HEK293 (cell line): ENCODE data around the gene COL4A1.

Experiments used
- CTCF ChIA-PET: fragments of 350-600 bp; formaldehyde crosslinking; extraction: SDS; loops from one replicate; lab custom pipeline; 2021; ENCODE audit warnings: antibody characterized with exemption; lab: Yijun Ruan, JAX
- POLR2A ChIA-PET: fragments of 300-600 bp; formaldehyde crosslinking; extraction: SDS; loops from one replicate; lab custom pipeline; 2020; ENCODE audit warnings: antibody characterized with exemption, inconsistent platforms; lab: Yijun Ruan, JAX
- H3K27ac ChIP-seq: fragments of 200-500 bp; sonication (Bioruptor generic); 2 replicates; pipeline ENCODE4 v1.5.1; 2014; ENCODE audit warnings: low read depth, low read length, control low read depth, inconsistent platforms; ENCODE audit errors: extremely low read depth
- H3K36me3 ChIP-seq, 2 experiments: fragments of 200-500 bp in 1 of 2; sonication (Bioruptor generic) in 1 of 2; 1 replicate in 1 of 2; 2 replicates in 1 of 2; pipeline ENCODE4 v1.5.1; 2014 to 2017; ENCODE audit warnings: inconsistent platforms in 2 of 2, low read length in 2 of 2; ENCODE audit not compliant: control insufficient read depth in 2 of 2, insufficient read depth in 1 of 2
- H3K4me1 ChIP-seq: fragments of 200-500 bp; sonication (Bioruptor generic); 2 replicates; pipeline ENCODE4 v1.5.1; 2014; ENCODE audit warnings: mild to moderate bottlenecking, low read length, inconsistent platforms; ENCODE audit not compliant: control insufficient read depth, insufficient read depth
- H3K4me3 ChIP-seq: 2 replicates; pipeline ENCODE4 v1.5.1; 2011; ENCODE audit warnings: low read depth, mild to moderate bottlenecking, control low read depth, low read length, moderate library complexity
- H3K9me3 ChIP-seq: fragments of 200-500 bp; sonication (Bioruptor generic); 2 replicates; pipeline ENCODE4 v1.5.1; 2014; ENCODE audit warnings: low read depth, low read length, inconsistent platforms; ENCODE audit not compliant: control insufficient read depth, insufficient read depth
- KLF10 ChIP-seq: fragments of 450-650 bp; IDR thresholded peaks from 2 replicates; pipeline ENCODE4 v1.5.1; 2018; ENCODE audit warnings: missing biosample characterization, mild to moderate bottlenecking, missing genetic modification characterization
- KLF9 ChIP-seq: fragments of 450-650 bp; formaldehyde crosslinking; IDR thresholded peaks from 2 replicates; pipeline ENCODE4 v1.5.1; 2016; ENCODE audit warnings: missing biosample characterization, missing genetic modification characterization, low read depth
- SCRT2 ChIP-seq: fragments of 450-650 bp; formaldehyde crosslinking; IDR thresholded peaks from 2 replicates; pipeline ENCODE4 v1.5.1; 2016; ENCODE audit warnings: missing biosample characterization, missing genetic modification characterization
- ZNF239 ChIP-seq: fragments of 450-650 bp; formaldehyde crosslinking; IDR thresholded peaks from 2 replicates; pipeline ENCODE4 v1.5.1; 2016; ENCODE audit warnings: missing biosample characterization, missing genetic modification characterization
- ZNF423 ChIP-seq: fragments of 450-650 bp; formaldehyde crosslinking; IDR thresholded peaks from 2 replicates; pipeline ENCODE4 v1.5.1; 2016; ENCODE audit warnings: missing biosample characterization, missing genetic modification characterization
- ZNF433 ChIP-seq: fragments of 450-650 bp; formaldehyde crosslinking; IDR thresholded peaks from 2 replicates; pipeline ENCODE4 v1.5.1; 2016; ENCODE audit warnings: missing biosample characterization, missing genetic modification characterization, low read depth
- ZNF514 ChIP-seq: fragments of 450-650 bp; formaldehyde crosslinking; IDR thresholded peaks from 2 replicates; pipeline ENCODE4 v1.5.1; 2016; ENCODE audit warnings: missing biosample characterization, missing genetic modification characterization
- ZNF558 ChIP-seq: fragments of 450-650 bp; formaldehyde crosslinking; IDR thresholded peaks from 2 replicates; pipeline ENCODE4 v1.5.1; 2016; ENCODE audit warnings: missing biosample characterization, missing genetic modification characterization
- ZNF658 ChIP-seq: fragments of 450-650 bp; formaldehyde crosslinking; IDR thresholded peaks from 2 replicates; pipeline ENCODE4; 2016; ENCODE audit warnings: missing biosample characterization, missing genetic modification characterization
- ZNF837 ChIP-seq: fragments of 450-650 bp; formaldehyde crosslinking; IDR thresholded peaks from 2 replicates; pipeline ENCODE4 v1.5.1; 2016; ENCODE audit warnings: missing biosample characterization, missing genetic modification characterization
- TF ChIP-seq, protein P1 (sequence below): fragments of 450-650 bp; formaldehyde crosslinking; IDR thresholded peaks from 2 replicates; pipeline ENCODE4 v1.5.1; 2016; ENCODE audit warnings: missing biosample characterization, missing genetic modification characterization
- TF ChIP-seq, protein P2 (sequence below): fragments of 450-650 bp; formaldehyde crosslinking; IDR thresholded peaks from 2 replicates; pipeline ENCODE4 v1.5.1; 2016; ENCODE audit warnings: missing biosample characterization, missing genetic modification characterization
- TF ChIP-seq, protein P3 (sequence below): fragments of 450-650 bp; formaldehyde crosslinking; IDR thresholded peaks from 2 replicates; pipeline ENCODE4 v1.5.1; 2016; ENCODE audit warnings: missing biosample characterization, missing genetic modification characterization
- TF ChIP-seq, protein P4 (sequence below): fragments of 450-650 bp; formaldehyde crosslinking; IDR thresholded peaks from 2 replicates; pipeline ENCODE4 v1.5.1; 2017; ENCODE audit warnings: missing biosample characterization, mild to moderate bottlenecking, missing genetic modification characterization, moderate library complexity
- TF ChIP-seq, protein P5 (sequence below): fragments of 450-650 bp; formaldehyde crosslinking; IDR thresholded peaks from 2 replicates; pipeline ENCODE4 v1.5.1; 2016; ENCODE audit warnings: missing biosample characterization, missing genetic modification characterization
- TF ChIP-seq, protein P6 (sequence below): fragments of 450-650 bp; formaldehyde crosslinking; IDR thresholded peaks from 2 replicates; pipeline ENCODE4 v1.5.1; 2017; ENCODE audit warnings: missing biosample characterization, missing genetic modification characterization
- TF ChIP-seq, protein P7 (sequence below): fragments of 450-650 bp; formaldehyde crosslinking; IDR thresholded peaks from 2 replicates; pipeline ENCODE4 v1.5.1; 2017; ENCODE audit warnings: missing biosample characterization, missing genetic modification characterization
- TF ChIP-seq, protein P8 (sequence below): fragments of 450-650 bp; formaldehyde crosslinking; IDR thresholded peaks from 2 replicates; pipeline ENCODE4 v1.5.1; 2016; ENCODE audit warnings: missing biosample characterization, missing genetic modification characterization
- TF ChIP-seq, protein P9 (sequence below): fragments of 450-650 bp; formaldehyde crosslinking; IDR thresholded peaks from 2 replicates; pipeline ENCODE4 v1.5.1; 2016; ENCODE audit warnings: missing biosample characterization, missing genetic modification characterization
- TF ChIP-seq, protein P10 (sequence below): fragments of 450-650 bp; formaldehyde crosslinking; IDR thresholded peaks from 2 replicates; pipeline ENCODE4; 2016; ENCODE audit warnings: missing biosample characterization, missing genetic modification characterization

COL4A1 gene

DNA sequence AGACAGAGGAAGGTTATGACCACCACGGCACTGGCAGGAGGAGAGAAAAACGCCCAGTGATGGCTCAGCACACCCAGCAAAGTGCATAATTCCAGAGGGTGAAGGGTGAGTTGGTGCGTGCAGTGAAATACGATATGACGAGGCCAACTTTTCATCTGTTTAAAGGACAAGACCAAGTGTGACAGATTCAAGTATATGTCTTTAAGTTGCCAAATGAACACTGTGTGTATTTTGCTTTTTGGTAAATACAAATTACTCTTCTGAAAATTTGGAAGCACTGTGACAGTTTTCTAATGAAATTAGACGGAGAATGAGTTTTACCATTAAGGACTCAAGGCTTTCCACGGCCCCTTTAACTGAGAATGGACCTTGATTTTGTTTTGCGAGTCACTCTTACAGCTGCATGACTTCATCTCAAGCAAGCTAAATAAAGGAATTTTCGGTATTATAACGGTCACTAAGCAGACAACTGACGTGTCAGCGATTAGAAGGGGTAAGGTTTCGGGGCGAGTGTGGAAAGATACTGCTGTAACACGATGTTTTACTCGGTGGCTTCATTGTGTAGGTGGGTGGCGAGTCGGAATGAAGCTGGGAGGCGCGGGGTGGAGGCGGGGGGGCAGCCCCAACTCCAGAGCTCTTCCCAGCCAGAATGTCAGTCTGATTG lies 23.0 kb upstream of the COL4A1 start (continued):
- TF ChIP-seq, protein P1, sequence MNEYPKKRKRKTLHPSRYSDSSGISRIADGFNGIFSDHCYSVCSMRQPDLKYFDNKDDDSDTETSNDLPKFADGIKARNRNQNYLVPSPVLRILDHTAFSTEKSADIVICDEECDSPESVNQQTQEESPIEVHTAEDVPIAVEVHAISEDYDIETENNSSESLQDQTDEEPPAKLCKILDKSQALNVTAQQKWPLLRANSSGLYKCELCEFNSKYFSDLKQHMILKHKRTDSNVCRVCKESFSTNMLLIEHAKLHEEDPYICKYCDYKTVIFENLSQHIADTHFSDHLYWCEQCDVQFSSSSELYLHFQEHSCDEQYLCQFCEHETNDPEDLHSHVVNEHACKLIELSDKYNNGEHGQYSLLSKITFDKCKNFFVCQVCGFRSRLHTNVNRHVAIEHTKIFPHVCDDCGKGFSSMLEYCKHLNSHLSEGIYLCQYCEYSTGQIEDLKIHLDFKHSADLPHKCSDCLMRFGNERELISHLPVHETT (tag by site-specific recombination), result no peak
- TF ChIP-seq, protein P2, sequence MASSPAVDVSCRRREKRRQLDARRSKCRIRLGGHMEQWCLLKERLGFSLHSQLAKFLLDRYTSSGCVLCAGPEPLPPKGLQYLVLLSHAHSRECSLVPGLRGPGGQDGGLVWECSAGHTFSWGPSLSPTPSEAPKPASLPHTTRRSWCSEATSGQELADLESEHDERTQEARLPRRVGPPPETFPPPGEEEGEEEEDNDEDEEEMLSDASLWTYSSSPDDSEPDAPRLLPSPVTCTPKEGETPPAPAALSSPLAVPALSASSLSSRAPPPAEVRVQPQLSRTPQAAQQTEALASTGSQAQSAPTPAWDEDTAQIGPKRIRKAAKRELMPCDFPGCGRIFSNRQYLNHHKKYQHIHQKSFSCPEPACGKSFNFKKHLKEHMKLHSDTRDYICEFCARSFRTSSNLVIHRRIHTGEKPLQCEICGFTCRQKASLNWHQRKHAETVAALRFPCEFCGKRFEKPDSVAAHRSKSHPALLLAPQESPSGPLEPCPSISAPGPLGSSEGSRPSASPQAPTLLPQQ (tag by site-specific recombination), result peak; percentile 86
- TF ChIP-seq, protein P3, sequence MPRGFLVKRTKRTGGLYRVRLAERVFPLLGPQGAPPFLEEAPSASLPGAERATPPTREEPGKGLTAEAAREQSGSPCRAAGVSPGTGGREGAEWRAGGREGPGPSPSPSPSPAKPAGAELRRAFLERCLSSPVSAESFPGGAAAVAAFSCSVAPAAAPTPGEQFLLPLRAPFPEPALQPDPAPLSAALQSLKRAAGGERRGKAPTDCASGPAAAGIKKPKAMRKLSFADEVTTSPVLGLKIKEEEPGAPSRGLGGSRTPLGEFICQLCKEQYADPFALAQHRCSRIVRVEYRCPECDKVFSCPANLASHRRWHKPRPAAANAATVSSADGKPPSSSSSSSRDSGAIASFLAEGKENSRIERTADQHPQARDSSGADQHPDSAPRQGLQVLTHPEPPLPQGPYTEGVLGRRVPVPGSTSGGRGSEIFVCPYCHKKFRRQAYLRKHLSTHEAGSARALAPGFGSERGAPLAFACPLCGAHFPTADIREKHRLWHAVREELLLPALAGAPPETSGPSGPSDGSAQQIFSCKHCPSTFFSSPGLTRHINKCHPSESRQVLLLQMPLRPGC, result peak; percentile 68
- TF ChIP-seq, protein P4, sequence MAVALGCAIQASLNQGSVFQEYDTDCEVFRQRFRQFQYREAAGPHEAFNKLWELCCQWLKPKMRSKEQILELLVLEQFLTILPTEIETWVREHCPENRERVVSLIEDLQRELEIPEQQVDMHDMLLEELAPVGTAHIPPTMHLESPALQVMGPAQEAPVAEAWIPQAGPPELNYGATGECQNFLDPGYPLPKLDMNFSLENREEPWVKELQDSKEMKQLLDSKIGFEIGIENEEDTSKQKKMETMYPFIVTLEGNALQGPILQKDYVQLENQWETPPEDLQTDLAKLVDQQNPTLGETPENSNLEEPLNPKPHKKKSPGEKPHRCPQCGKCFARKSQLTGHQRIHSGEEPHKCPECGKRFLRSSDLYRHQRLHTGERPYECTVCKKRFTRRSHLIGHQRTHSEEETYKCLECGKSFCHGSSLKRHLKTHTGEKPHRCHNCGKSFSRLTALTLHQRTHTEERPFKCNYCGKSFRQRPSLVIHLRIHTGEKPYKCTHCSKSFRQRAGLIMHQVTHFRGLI (tag by site-specific recombination), result peak; percentile 38; the same call in 1 of the 2 replicates
- no peak for TF ChIP-seq ZNF239 (tag by site-specific recombination)
- TF ChIP-seq, protein P5, sequence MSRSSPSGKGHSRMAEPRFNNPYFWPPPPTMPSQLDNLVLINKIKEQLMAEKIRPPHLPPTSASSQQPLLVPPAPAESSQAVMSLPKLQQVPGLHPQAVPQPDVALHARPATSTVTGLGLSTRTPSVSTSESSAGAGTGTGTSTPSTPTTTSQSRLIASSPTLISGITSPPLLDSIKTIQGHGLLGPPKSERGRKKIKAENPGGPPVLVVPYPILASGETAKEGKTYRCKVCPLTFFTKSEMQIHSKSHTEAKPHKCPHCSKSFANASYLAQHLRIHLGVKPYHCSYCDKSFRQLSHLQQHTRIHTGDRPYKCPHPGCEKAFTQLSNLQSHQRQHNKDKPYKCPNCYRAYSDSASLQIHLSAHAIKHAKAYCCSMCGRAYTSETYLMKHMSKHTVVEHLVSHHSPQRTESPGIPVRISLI (tag by site-specific recombination), result no peak
- no peak for TF ChIP-seq ZNF433 (tag by site-specific recombination)

DNA sequence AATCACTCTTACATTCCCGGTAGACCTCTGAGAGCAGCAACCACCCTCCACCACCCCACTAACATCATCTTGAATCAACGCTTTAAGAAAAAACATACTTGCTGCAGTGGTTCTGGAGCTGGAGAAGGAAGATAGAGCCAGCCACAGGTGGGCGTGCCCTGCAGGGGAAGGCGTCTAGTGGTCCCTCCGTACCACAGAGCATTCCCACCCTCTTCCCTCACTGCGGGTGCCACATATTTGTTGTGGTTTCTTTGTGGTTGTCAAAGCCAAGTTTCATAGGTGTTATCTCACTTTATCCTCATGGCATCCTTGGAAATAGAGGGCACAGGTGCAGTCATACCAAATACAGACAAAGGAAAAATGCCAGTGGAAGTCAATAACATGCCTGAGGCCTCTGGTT lies 22.3 kb upstream of the COL4A1 start:
- H3K36me3 ChIP-seq, result no peaks in the 10 kb centered on the region
- CTCF ChIA-PET, result interaction anchor here (1.0 kb wide), 1 partner anchor 82 kb away, joined by 4 read pairs; no protein-coding TSS in a partner anchor
- no peak overlapping the region for H3K27ac ChIP-seq
- POLR2A ChIA-PET, result no interaction called here
- peaks cover 4% of the 10 kb centered on the region; the same call in 1 of the 2 replicates for H3K4me1 ChIP-seq
- H3K4me3 ChIP-seq, result no peak overlapping the region
- H3K9me3 ChIP-seq, result no peaks in the 10 kb centered on the region
- TF ChIP-seq ZNF837 (tag by site-specific recombination), result no peak
- peak; percentile 88 for TF ChIP-seq SCRT2 (tag by site-specific recombination)
- TF ChIP-seq ZNF558, result no peak
- TF ChIP-seq, protein P6, sequence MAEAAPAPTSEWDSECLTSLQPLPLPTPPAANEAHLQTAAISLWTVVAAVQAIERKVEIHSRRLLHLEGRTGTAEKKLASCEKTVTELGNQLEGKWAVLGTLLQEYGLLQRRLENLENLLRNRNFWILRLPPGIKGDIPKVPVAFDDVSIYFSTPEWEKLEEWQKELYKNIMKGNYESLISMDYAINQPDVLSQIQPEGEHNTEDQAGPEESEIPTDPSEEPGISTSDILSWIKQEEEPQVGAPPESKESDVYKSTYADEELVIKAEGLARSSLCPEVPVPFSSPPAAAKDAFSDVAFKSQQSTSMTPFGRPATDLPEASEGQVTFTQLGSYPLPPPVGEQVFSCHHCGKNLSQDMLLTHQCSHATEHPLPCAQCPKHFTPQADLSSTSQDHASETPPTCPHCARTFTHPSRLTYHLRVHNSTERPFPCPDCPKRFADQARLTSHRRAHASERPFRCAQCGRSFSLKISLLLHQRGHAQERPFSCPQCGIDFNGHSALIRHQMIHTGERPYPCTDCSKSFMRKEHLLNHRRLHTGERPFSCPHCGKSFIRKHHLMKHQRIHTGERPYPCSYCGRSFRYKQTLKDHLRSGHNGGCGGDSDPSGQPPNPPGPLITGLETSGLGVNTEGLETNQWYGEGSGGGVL (tag by site-specific recombination), result no peak
- no peak for TF ChIP-seq ZNF423 (tag by site-specific recombination)
- TF ChIP-seq, protein P7, sequence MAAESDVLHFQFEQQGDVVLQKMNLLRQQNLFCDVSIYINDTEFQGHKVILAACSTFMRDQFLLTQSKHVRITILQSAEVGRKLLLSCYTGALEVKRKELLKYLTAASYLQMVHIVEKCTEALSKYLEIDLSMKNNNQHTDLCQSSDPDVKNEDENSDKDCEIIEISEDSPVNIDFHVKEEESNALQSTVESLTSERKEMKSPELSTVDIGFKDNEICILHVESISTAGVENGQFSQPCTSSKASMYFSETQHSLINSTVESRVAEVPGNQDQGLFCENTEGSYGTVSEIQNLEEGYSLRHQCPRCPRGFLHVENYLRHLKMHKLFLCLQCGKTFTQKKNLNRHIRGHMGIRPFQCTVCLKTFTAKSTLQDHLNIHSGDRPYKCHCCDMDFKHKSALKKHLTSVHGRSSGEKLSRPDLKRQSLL (tag by site-specific recombination), result peak; percentile 63; the same call in 1 of the 2 replicates
- no peak for TF ChIP-seq ZNF514
- TF ChIP-seq, protein P8, sequence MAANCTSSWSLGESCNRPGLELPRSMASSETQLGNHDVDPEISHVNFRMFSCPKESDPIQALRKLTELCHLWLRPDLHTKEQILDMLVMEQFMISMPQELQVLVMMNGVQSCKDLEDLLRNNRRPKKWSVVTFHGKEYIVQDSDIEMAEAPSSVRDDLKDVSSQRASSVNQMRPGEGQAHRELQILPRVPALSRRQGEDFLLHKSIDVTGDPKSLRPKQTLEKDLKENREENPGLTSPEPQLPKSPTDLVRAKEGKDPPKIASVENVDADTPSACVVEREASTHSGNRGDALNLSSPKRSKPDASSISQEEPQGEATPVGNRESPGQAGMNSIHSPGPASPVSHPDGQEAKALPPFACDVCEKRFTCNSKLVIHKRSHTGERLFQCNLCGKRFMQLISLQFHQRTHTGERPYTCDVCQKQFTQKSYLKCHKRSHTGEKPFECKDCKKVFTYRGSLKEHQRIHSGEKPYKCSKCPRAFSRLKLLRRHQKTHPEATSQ (tag by site-specific recombination), result no peak
- TF ChIP-seq ZNF658 (tag by site-specific recombination), result no peak
- TF ChIP-seq, protein P9, sequence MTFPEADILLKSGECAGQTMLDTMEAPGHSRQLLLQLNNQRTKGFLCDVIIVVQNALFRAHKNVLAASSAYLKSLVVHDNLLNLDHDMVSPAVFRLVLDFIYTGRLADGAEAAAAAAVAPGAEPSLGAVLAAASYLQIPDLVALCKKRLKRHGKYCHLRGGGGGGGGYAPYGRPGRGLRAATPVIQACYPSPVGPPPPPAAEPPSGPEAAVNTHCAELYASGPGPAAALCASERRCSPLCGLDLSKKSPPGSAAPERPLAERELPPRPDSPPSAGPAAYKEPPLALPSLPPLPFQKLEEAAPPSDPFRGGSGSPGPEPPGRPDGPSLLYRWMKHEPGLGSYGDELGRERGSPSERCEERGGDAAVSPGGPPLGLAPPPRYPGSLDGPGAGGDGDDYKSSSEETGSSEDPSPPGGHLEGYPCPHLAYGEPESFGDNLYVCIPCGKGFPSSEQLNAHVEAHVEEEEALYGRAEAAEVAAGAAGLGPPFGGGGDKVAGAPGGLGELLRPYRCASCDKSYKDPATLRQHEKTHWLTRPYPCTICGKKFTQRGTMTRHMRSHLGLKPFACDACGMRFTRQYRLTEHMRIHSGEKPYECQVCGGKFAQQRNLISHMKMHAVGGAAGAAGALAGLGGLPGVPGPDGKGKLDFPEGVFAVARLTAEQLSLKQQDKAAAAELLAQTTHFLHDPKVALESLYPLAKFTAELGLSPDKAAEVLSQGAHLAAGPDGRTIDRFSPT (tag by site-specific recombination), result no peak
- TF ChIP-seq KLF10, result no peak
- TF ChIP-seq, protein P10, sequence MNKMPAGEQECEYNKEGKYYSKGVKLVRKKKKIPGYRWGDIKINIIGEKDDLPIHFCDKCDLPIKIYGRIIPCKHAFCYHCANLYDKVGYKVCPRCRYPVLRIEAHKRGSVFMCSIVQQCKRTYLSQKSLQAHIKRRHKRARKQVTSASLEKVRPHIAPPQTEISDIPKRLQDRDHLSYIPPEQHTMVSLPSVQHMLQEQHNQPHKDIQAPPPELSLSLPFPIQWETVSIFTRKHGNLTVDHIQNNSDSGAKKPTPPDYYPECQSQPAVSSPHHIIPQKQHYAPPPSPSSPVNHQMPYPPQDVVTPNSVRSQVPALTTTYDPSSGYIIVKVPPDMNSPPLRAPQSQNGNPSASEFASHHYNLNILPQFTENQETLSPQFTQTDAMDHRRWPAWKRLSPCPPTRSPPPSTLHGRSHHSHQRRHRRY (tag by site-specific recombination), result no peak
- peak; percentile 31; the same call in 1 of the 2 replicates for TF ChIP-seq KLF9
